Measurements from ENCODE around the gene OR4D6. TPM values are rescaled to one million over a fixed set of nuclear protein-coding genes. Genes with fewer than 3 reads are reported as not detected.

Gene OR4D6
- not detected for total RNA-seq

- H3K4me1 Mint-ChIP-seq (ENCODE audit: low read depth): no peaks in the 10 kb centered on the region
- TF ChIP-seq CTCF (IDR thresholded peaks at IDR 0.05): no peak
- no peaks in the 10 kb centered on the region for H3K9me3 Mint-ChIP-seq
- DNase-seq (no peak), ATAC-seq (no peak)
- intact Hi-C loops (cut with micrococcal nuclease): no loop called here
- no peaks in the 10 kb centered on the region for H3K36me3 Mint-ChIP-seq (ENCODE audit: low read depth)
- ChIA-PET POLR2A (no interaction called here), CTCF (no interaction called here)
- H3K27me3 Mint-ChIP-seq: peaks cover 12% of the 10 kb centered on the region
- no peak within 1 kb of the TSS for H3K4me3 Mint-ChIP-seq
- no peak within 1 kb of the TSS for H3K27ac Mint-ChIP-seq
Measured at GRCh38 chr11:59456661-59457060, at the start of gene OR4D6. TSS of gene OR4D6 (plus strand) at chr11:59456961. CDS start at chr11:59456961, 0 bp downstream.

GRCh38 chr11:59413646-59414045 is 43.1 kb upstream of the OR4D6 start:
- DNase-seq: no peak
- Mint-ChIP-seq H3K9me3 (peaks cover 3% of the 10 kb centered on the region), H3K4me1 (ENCODE audit: low read depth) (peaks cover 12% of the 10 kb centered on the region), H3K36me3 (ENCODE audit: low read depth) (peaks cover 1% of the 10 kb centered on the region), H3K27me3 (peaks cover 13% of the 10 kb centered on the region), H3K4me3 (no peak overlapping the region), H3K27ac (no peak overlapping the region)
- intact Hi-C loops (cut with micrococcal nuclease): no loop called here
- ChIA-PET POLR2A (no interaction called here), CTCF (interaction anchor here (0.8 to 1.3 kb wide), 2 partner anchors 242 to 255 kb away, joined by 4 to 5 read pairs; partner anchors contain the start of gene DTX4)
- TF ChIP-seq CTCF (IDR thresholded peaks at IDR 0.05): no peak
- no peak for ATAC-seq

GRCh38 chr11:59415111-59415510 is 41.6 kb upstream of the OR4D6 start:
- POLR2A ChIA-PET: interaction anchor here (0.6 kb wide), 1 partner anchor 13 kb away, joined by 3 read pairs; no protein-coding TSS in a partner anchor
- DNase-seq: no peak
- H3K27me3 Mint-ChIP-seq: peaks cover 13% of the 10 kb centered on the region
- intact Hi-C loops (cut with micrococcal nuclease): no loop called here
- peaks cover 3% of the 10 kb centered on the region for H3K9me3 Mint-ChIP-seq
- no peak for TF ChIP-seq CTCF (IDR thresholded peaks at IDR 0.05)
- peaks cover 1% of the 10 kb centered on the region for H3K36me3 Mint-ChIP-seq (ENCODE audit: low read depth)
- H3K27ac Mint-ChIP-seq: no peak overlapping the region
- ATAC-seq: no peak
- CTCF ChIA-PET: interaction anchor here (1.2 to 1.5 kb wide), 2 partner anchors 257 to 279 kb away, joined by 3 read pairs; no protein-coding TSS in a partner anchor
- H3K4me3 Mint-ChIP-seq: no peak overlapping the region
- peaks cover 12% of the 10 kb centered on the region for H3K4me1 Mint-ChIP-seq (ENCODE audit: low read depth)

GRCh38 chr11:59416613-59417012 is 40.1 kb upstream of the OR4D6 start:
- TF ChIP-seq CTCF (IDR thresholded peaks at IDR 0.05): no peak
- ChIA-PET POLR2A (no interaction called here), CTCF (interaction anchor here (1.2 kb wide), 1 partner anchor 258 kb away, joined by 3 read pairs; no protein-coding TSS in a partner anchor)
- no peak overlapping the region for H3K4me3 Mint-ChIP-seq
- H3K27me3 Mint-ChIP-seq: peaks cover 13% of the 10 kb centered on the region
- peaks cover 12% of the 10 kb centered on the region for H3K4me1 Mint-ChIP-seq (ENCODE audit: low read depth)
- H3K27ac Mint-ChIP-seq: no peak overlapping the region
- no peak for ATAC-seq
- no peaks in the 10 kb centered on the region for H3K36me3 Mint-ChIP-seq (ENCODE audit: low read depth)
- no peaks in the 10 kb centered on the region for H3K9me3 Mint-ChIP-seq
- no peak for DNase-seq
- intact Hi-C loops (cut with micrococcal nuclease): no loop called here

GRCh38 chr11:59417023-59417422 is 39.7 kb upstream of the OR4D6 start:
- no peak for TF ChIP-seq CTCF (IDR thresholded peaks at IDR 0.05)
- CTCF ChIA-PET: no interaction called here
- Mint-ChIP-seq H3K4me1 (ENCODE audit: low read depth) (peaks cover 12% of the 10 kb centered on the region), H3K4me3 (no peak overlapping the region), H3K9me3 (no peaks in the 10 kb centered on the region), H3K27me3 (peaks cover 13% of the 10 kb centered on the region), H3K27ac (no peak overlapping the region), H3K36me3 (ENCODE audit: low read depth) (no peaks in the 10 kb centered on the region)
- intact Hi-C loops (cut with micrococcal nuclease): no loop called here
- POLR2A ChIA-PET: no interaction called here
- ATAC-seq (no peak), DNase-seq (peak; percentile 5)

Measured in activated CD8-positive, alpha-beta T cell treated with anti-CD3 and anti-CD28 coated beads for 36 hours (primary cell).